GM12891 (cell line): ENCODE data around the gene BLMH.
A peak's percentile ranks its signal among the peaks of the same experiment; 100 is the strongest.

ENCODE experiments used
- DNase-seq: peaks from one replicate; pipeline ENCODE4 v3.0.0; 2011; ENCODE audit warnings: low spot score; ENCODE audit not compliant: insufficient read length
- FAIRE-seq: peaks from 2 replicates; lab custom pipeline; 2011; peaks lifted over from hg19 to GRCh38; lab: Jason Lieb, UNC
- PAX5 ChIP-seq: IDR thresholded peaks from 2 replicates; pipeline ENCODE4 v1.6.1; 2011; ENCODE audit warnings: low read length, moderate library complexity, mild to moderate bottlenecking; ENCODE audit not compliant: insufficient read depth, severe bottlenecking
- POLR2A ChIP-seq: IDR thresholded peaks from 2 replicates; pipeline ENCODE4 v1.6.1; 2011; ENCODE audit warnings: low read depth, low read length, control low read depth
- POLR2AphosphoS5 ChIP-seq: IDR thresholded peaks from 2 replicates; pipeline ENCODE4 v1.6.1; 2011; ENCODE audit warnings: low read depth, low read length, control low read depth
- POU2F2 ChIP-seq: IDR thresholded peaks from 2 replicates; pipeline ENCODE4 v1.6.1; 2011; ENCODE audit warnings: low read depth, mild to moderate bottlenecking, control low read depth, low read length, moderate library complexity
- SPI1 ChIP-seq: IDR thresholded peaks from 2 replicates; pipeline ENCODE4 v1.6.1; 2011; ENCODE audit warnings: low read depth, low read length, control low read depth
- TAF1 ChIP-seq: IDR thresholded peaks from 2 replicates; pipeline ENCODE4 v1.6.1; 2011; ENCODE audit warnings: low read depth, low read length, control low read depth

The BLMH gene

GRCh38 chr17:30239089-30239462 lies 52.7 kb downstream of the BLMH start:
- FAIRE-seq = no peak

GRCh38 chr17:30238387-30239088 lies 53.2 kb downstream of the BLMH start:
- FAIRE-seq = no peak
- DNase-seq = no peak
- TF ChIP-seq PAX5 = no peak
- no peak for TF ChIP-seq POU2F2
- no peak for TF ChIP-seq TAF1
- no peak for TF ChIP-seq SPI1
- TF ChIP-seq POLR2A = no peak
- no peak for TF ChIP-seq POLR2AphosphoS5

More at GRCh38 chr17:30239089-30239462, 52.7 kb downstream of the BLMH start:
- no peak for DNase-seq
- TF ChIP-seq POU2F2 (no peak), PAX5 (no peak), POLR2A (no peak), POLR2AphosphoS5 (no peak), SPI1 (no peak), TAF1 (no peak)

GRCh38 chr17:30238003-30238344 lies 53.8 kb downstream of the BLMH start:
- TF ChIP-seq POLR2AphosphoS5 (no peak), PAX5 (no peak)
- no peak for FAIRE-seq
- DNase-seq = no peak

GRCh38 chr17:30237296-30238002 lies 54.3 kb downstream of the BLMH start:
- TF ChIP-seq SPI1 (no peak), POU2F2 (no peak), POLR2AphosphoS5 (no peak), POLR2A (no peak), TAF1 (no peak), PAX5 (no peak)
- FAIRE-seq (no peak), DNase-seq (no peak)

GRCh38 chr17:30236766-30237165 lies 55.0 kb downstream of the BLMH start:
- DNase-seq = no peak
- no peak for FAIRE-seq
- TF ChIP-seq PAX5 (no peak), TAF1 (no peak), POLR2AphosphoS5 (no peak), POLR2A (no peak), SPI1 (no peak), POU2F2 (no peak)

GRCh38 chr17:30236297-30236624 lies 55.5 kb downstream of the BLMH start:
- TF ChIP-seq SPI1 (no peak), PAX5 (no peak), POLR2AphosphoS5 (no peak), POLR2A (no peak), POU2F2 (no peak), TAF1 (no peak)
- DNase-seq (no peak), FAIRE-seq (peak; percentile 5)

GRCh38 chr17:30235386-30236296 lies 56.1 kb downstream of the BLMH start, which contains the start of gene SLC6A4:
Gene SLC6A4, minus strand, starts transcription at chr17:30235697. Its CDS starts 13,739 bp downstream, at chr17:30221958.
- no peak for TF ChIP-seq POU2F2
- no peak for TF ChIP-seq PAX5
- TF ChIP-seq SPI1 = no peak
- no peak for TF ChIP-seq POLR2A
- TF ChIP-seq TAF1 = no peak
- no peak for TF ChIP-seq POLR2AphosphoS5
- no peak for DNase-seq
- peak; percentile 57 for FAIRE-seq

GRCh38 chr17:30234964-30235363 lies 56.8 kb downstream of the BLMH start:
- FAIRE-seq (peak; percentile 93), DNase-seq (peak; percentile 52)
- no peak for TF ChIP-seq TAF1
- no peak for TF ChIP-seq SPI1
- peak; percentile 18; the same call in 1 of the 2 replicates for TF ChIP-seq POU2F2
- no peak for TF ChIP-seq PAX5

- DNase-seq (no peak), FAIRE-seq (no peak)
- TF ChIP-seq POLR2A (no peak), TAF1 (no peak), POLR2AphosphoS5 (no peak), PAX5 (no peak), POU2F2 (no peak), SPI1 (no peak)
Observed at GRCh38 chr17:30234296-30234695, 57.4 kb downstream of the BLMH start.

GRCh38 chr17:30232824-30233427 lies 58.8 kb downstream of the BLMH start:
- FAIRE-seq (no peak), DNase-seq (no peak)
- no peak for TF ChIP-seq POLR2A
- no peak for TF ChIP-seq TAF1
- no peak for TF ChIP-seq POU2F2
- no peak for TF ChIP-seq SPI1
- no peak for TF ChIP-seq POLR2AphosphoS5
- TF ChIP-seq PAX5 = no peak
